HG02938 (cell line): ENCODE data around the gene CCDC63.
"Not testable (repeated sequence)": the region's sequence is repeated elsewhere in the genome, so short reads cannot be mapped to it uniquely, and the experiment has no call there.

Source experiments
- ATAC-seq: cut with Tn5 transposase; IDR thresholded peaks from one replicate; pipeline ENCODE4 v1.9.1; 2021; ENCODE audit warnings: mild to moderate bottlenecking, moderate library complexity; ENCODE audit not compliant: unreplicated experiment

The CCDC63 gene

DNA sequence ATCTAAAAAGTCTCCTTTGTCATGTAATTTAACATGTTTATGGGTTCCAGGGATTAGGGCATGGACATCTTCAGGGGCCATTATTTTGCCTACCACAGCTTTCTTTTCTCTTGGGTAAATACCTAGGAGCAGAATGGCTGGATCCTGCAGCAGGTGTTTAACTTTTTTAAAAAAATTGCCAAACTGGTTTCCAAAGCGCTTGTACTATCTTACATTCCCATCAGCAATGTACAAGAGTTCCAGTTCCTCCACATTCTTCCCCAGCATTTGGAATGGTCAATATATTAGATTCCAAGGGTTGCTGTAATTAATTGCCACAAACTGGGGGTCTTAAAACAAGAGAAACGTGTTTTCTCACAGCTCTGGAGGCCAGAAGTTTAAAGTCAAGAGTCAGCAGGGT lies 101.3 kb downstream of the CCDC63 start:
- ATAC-seq = no peak

- not testable (repeated sequence) for ATAC-seq
Measured at GRCh38 chr12:110950466-110950865, 103.7 kb downstream of the CCDC63 start.

DNA sequence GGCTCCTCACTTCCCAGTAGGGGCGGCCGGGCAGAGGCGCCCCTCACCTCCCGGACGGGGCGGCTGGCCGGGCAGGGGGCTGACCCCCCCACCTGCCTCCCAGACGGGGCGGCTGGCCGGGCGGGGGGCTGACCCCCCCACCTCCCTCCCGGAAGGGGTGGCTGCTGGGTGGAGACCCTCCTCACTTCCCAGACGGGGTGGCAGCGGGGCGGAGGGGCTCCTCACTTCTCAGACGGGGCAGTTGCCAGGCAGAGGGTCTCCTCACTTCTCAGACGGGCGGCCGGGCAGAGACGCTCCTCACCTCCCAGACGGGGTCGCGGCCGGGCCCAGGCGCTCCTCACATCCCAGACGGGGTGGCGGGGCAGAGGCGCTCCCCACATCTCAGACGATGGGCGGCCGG lies 104.1 kb downstream of the CCDC63 start:
- ATAC-seq = not testable (repeated sequence)
